Measurements from ENCODE around the gene KLF16.
"Not testable (repeated sequence)": the region's sequence is repeated elsewhere in the genome, so short reads cannot be mapped to it uniquely, and the experiment has no call there.

KLF16 gene

DNA sequence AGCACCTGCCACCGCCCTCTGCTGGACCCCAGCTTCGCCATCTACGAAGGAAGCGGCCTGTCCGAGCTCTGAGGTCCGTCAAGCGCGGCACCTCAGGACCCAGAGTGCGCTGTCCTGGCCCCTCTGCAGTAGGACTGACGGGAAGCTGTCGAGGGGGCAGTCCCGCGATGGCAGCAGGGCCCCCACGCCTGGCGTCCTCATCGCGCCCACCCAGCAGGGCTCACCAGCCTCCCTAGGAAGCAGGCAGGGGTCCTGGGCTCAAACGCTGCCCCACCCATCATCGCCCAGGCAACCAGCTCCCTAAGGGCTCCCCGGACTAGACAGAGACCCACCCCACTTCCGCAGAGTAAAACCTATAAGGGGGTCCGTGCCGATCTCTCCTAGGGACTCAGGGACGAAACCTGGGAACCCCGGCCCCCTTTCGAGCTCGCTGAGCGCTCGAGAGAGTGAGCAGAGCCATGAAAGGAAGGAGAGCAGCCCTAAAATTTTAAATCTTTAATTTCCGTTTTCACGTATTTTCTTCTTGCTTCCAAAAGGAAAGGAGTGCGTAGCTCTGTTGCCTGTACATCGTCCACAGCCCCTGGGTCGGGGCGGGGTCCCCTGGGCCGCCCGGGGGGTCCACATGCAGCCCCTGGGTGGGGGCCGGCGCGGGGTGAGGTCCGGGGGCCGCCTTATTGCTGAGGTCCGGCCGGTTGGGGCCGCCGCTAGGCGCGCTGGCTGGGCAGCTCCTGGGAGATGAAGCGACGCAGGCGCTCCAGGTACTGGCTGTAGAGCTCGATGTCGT lies 13.3 kb upstream of the KLF16 start:
- Histone ChIP-seq H3K27ac (ENCODE audit: low read depth, low read length, severe bottlenecking) (peak overlapping the region; percentile 86), H3K4me1 (ENCODE audit: control insufficient read depth, insufficient read depth, low read length, poor library complexity, severe bottlenecking) (peaks cover 12% of the 10 kb centered on the region), H3K36me3 (ENCODE audit: control insufficient read depth, insufficient read depth, low read length) (peaks cover 26% of the 10 kb centered on the region), H3K4me3 (ENCODE audit: extremely low read depth, insufficient read depth, low read length, poor library complexity, severe bottlenecking) (peak overlapping the region; percentile 71)
- 19 to 29% methylated on average over 15 to 31 of the region's 53 CpGs for WGBS, 2 experiments (ENCODE audit: insufficient coverage in 2 of 2)
- H3K9me3 ChIP-seq (ENCODE audit: control insufficient read depth, low read length), result not testable (repeated sequence)

DNA sequence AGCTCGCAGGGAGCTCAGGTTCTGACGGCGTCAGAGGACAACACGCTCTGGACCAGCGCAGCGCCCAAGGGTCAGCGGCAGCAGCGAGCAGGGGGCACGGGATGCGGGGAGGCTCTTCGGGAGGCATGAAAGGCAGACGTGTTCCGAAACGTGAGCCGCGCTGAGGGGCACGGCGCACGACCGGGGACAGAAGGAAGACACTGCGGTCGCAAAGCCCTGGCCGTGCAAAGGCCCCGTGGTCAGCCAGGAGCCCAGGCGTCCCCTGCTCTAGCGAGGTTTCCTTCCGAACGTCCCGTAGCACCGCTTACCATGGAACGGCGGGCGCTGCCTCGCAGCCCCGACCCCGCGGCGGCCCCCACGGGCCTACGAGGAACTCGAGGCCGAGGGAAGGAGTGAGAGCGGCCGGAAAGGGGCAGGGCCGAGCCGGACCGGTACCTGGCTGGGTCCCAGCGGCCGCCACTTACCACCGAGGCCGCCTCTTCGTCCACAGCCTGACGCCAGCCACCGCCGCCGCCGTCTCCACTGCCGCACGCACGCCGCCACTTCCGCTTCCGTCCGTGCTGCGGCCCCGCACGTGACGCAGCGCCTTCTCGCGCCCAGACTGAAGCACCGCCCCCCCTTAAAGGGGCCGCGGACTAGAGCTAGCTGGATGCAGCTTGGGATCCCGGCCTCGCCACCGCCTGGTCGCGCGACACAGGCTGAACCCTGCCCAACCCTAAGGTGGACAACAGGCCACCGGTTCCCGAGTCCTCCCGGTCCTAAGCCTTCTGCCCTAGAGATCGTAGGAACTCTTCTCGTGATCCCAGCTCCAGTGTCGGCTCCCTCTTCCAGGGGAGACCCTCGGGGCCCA lies 12.5 kb upstream of the KLF16 start:
- 0% methylated on average over 78 to 87 of the region's 87 CpGs for WGBS, 2 experiments (ENCODE audit: insufficient coverage in 2 of 2)
- Histone ChIP-seq H3K27ac (ENCODE audit: low read depth, low read length, severe bottlenecking) (peak overlapping the region; percentile 86), H3K9me3 (ENCODE audit: control insufficient read depth, low read length) (no peaks in the 10 kb centered on the region), H3K4me3 (ENCODE audit: extremely low read depth, insufficient read depth, low read length, poor library complexity, severe bottlenecking) (peak overlapping the region; percentile 71), H3K36me3 (ENCODE audit: control insufficient read depth, insufficient read depth, low read length) (peaks cover 33% of the 10 kb centered on the region), H3K4me1 (ENCODE audit: control insufficient read depth, insufficient read depth, low read length, poor library complexity, severe bottlenecking) (peaks cover 12% of the 10 kb centered on the region)

DNA sequence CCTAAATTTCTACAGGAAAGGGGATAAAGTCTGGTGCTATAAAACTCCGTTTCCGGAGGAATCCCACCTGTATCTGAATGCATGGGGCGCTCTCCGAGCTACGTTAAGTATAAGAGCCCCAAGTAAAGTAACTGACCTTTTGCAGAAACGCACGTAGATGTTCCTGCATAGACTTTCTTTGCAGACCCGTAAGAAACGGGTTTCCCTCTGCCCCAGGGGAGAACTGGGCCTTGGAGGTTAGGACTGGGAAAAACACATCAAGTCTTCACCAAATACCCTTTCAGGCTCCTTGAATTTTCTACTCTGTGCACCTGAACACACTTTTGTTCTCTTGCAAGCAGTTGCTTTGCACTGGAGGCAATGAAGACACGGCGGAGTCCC lies 11.9 kb upstream of the KLF16 start:
- H3K27ac ChIP-seq (ENCODE audit: low read depth, low read length, severe bottlenecking), result peak overlapping the region; percentile 86
- not testable (repeated sequence) for H3K9me3 ChIP-seq (ENCODE audit: control insufficient read depth, low read length)
- H3K4me3 ChIP-seq (ENCODE audit: extremely low read depth, insufficient read depth, low read length, poor library complexity, severe bottlenecking), result peak overlapping the region; percentile 71
- H3K4me1 ChIP-seq (ENCODE audit: control insufficient read depth, insufficient read depth, low read length, poor library complexity, severe bottlenecking), result peaks cover 12% of the 10 kb centered on the region
- WGBS, 2 experiments (ENCODE audit: insufficient coverage in 2 of 2), result 0 to 6% methylated on average over 7 of the region's 11 CpGs
- H3K36me3 ChIP-seq (ENCODE audit: control insufficient read depth, insufficient read depth, low read length), result peaks cover 30% of the 10 kb centered on the region

DNA sequence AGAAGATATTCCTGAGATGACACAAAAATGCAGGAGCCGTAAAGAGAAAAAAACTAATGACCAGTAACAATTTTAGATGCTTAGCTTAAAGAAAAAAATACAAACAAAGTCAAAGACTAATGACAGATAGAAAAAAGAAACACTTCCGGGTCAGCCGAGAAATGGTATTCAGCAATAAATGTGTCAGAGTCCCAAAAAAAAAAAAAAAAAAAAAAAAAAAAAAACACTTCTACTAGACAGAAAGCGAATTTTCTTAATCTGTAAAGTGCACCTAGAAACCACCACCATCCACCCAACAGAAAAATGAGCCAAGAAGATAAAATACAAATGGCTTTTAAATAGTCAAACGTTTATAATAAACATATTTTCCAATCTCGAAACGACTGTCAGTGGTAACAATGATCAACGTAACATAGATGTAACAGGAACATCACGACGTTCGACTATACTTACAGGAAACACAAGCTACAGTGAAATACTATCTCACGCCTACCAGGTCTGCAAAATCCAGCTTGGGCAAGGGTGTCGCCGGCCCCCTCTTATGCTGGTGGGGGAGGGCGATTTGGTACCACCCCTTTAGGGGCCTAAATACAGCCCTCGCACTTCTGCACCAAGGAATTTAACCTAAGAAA lies 11.3 kb upstream of the KLF16 start:
- Histone ChIP-seq H3K9me3 (ENCODE audit: control insufficient read depth, low read length) (no peaks in the 10 kb centered on the region), H3K27ac (ENCODE audit: low read depth, low read length, severe bottlenecking) (no peak overlapping the region), H3K36me3 (ENCODE audit: control insufficient read depth, insufficient read depth, low read length) (peaks cover 30% of the 10 kb centered on the region), H3K4me1 (ENCODE audit: control insufficient read depth, insufficient read depth, low read length, poor library complexity, severe bottlenecking) (peaks cover 12% of the 10 kb centered on the region), H3K4me3 (ENCODE audit: extremely low read depth, insufficient read depth, low read length, poor library complexity, severe bottlenecking) (peak overlapping the region; percentile 71)
- WGBS, 2 experiments (ENCODE audit: insufficient coverage in 2 of 2), result 46 to 50% methylated on average over 6 to 9 of the region's 16 CpGs

DNA sequence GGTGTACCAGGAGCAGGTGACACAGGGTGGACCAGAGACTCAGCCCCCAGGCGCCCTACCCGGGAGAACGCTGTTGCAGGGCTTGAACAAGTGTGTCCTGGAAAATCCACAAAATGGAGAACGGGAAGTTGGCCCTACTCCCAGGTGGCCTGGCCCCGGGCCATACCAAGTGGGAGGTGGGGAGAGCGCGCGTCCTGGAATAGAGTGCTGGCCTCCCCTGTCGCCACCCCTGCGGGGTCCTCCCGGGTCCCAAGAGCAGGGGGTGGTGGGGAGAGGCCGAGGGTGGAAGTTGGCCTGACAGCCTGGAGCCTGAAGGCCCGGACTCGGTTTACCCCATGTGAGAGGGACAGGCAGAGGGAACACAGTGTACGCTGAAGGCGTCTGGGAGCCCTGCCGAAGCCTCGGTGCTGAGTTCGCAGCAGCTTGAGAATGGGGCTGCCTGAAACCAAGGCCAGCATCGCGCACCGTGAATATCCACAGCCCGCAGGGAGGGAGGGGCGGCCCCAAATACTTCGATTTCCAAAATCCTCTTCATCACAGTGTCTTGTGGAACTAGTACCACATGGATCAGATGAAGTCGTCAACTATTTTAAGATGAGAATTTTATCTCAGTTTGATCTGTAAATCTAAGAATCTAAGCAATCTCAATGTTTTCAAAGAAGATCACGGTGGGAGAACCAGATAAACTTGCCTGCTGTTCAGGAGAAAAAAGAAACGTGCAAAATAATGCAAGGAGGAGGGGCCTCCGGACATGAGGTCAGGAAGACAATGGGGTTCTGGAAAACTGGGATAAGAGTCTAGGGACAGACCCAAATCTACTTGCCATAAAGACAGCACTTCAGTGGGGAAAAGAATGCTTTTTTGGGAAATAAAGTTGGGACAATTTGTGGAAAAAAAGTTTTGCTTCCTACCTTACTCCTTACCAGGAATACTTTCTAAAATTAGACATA lies 10.4 kb upstream of the KLF16 start:
- H3K9me3 ChIP-seq (ENCODE audit: control insufficient read depth, low read length), result no peaks in the 10 kb centered on the region
- H3K36me3 ChIP-seq (ENCODE audit: control insufficient read depth, insufficient read depth, low read length), result peaks cover 32% of the 10 kb centered on the region
- 95 to 97% methylated on average over 26 to 29 of the region's 29 CpGs for WGBS, 2 experiments (ENCODE audit: insufficient coverage in 2 of 2)
- H3K4me1 ChIP-seq (ENCODE audit: control insufficient read depth, insufficient read depth, low read length, poor library complexity, severe bottlenecking), result peaks cover 15% of the 10 kb centered on the region
- H3K27ac ChIP-seq (ENCODE audit: low read depth, low read length, severe bottlenecking), result no peak overlapping the region
- peak overlapping the region; percentile 71 for H3K4me3 ChIP-seq (ENCODE audit: extremely low read depth, insufficient read depth, low read length, poor library complexity, severe bottlenecking)

DNA sequence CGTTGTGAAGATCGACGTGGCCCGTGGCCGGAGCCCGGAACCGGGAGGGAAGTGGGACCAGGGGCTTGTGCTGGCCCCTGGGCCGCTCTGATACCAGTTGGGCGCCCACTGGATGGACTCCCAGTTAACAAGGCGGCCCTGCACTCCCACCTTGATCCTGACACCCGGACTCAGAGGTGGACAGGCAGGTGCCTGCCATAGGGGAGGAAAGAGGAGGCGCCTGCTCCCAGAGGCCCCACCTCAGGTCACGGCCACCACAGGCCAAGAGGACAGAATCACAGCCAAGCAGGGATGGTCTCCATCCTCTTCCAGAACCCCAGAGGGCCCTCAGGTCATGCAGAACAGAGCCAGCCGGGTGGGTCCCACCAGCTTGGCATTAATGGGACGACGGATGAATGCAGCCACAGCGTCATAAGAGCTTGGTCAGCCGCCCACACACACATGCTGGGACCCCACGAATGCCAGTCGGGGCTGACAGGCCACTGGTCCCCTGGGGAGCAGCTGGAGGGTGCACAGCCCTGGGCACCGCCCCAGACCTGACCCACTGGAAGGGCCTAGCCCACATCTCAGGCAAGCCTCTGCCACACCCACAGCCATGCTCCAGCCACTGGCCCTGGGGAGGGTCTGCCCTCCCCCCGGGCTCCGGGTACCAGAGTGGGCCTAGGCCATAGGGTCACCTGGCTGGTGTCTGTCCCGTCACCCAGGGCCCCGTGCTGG lies 9.6 kb upstream of the KLF16 start:
- Histone ChIP-seq H3K4me1 (ENCODE audit: control insufficient read depth, insufficient read depth, low read length, poor library complexity, severe bottlenecking) (peaks cover 15% of the 10 kb centered on the region), H3K4me3 (ENCODE audit: extremely low read depth, insufficient read depth, low read length, poor library complexity, severe bottlenecking) (no peak overlapping the region), H3K9me3 (ENCODE audit: control insufficient read depth, low read length) (no peaks in the 10 kb centered on the region), H3K27ac (ENCODE audit: low read depth, low read length, severe bottlenecking) (no peak overlapping the region), H3K36me3 (ENCODE audit: control insufficient read depth, insufficient read depth, low read length) (peaks cover 32% of the 10 kb centered on the region)
- WGBS, 2 experiments (ENCODE audit: insufficient coverage in 2 of 2), result 94 to 95% methylated on average over 24 to 25 of the region's 25 CpGs

DNA sequence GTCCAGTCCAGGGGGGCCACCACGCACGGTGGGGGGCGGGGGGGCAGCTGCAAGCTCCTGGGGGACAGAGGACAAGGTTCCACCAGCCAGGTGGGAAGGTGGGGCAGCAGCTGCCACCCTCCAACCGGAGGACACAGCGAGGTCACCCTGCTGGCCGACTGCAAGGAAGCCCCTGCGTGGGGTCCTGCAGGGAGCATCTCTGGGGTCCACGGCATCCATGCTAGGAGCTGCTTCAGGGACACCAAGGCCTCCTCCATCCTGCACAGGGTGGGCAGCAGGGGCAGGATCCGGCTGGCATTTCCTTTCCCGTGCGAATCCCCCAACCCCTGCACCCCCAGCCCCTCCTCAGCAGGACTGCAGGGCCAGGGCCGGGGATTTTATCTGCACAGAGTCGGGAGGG lies 8.3 kb upstream of the KLF16 start:
- Histone ChIP-seq H3K27ac (ENCODE audit: low read depth, low read length, severe bottlenecking) (no peak overlapping the region), H3K9me3 (ENCODE audit: control insufficient read depth, low read length) (no peaks in the 10 kb centered on the region), H3K4me1 (ENCODE audit: control insufficient read depth, insufficient read depth, low read length, poor library complexity, severe bottlenecking) (peaks cover 13% of the 10 kb centered on the region), H3K4me3 (ENCODE audit: extremely low read depth, insufficient read depth, low read length, poor library complexity, severe bottlenecking) (no peak overlapping the region), H3K36me3 (ENCODE audit: control insufficient read depth, insufficient read depth, low read length) (peaks cover 32% of the 10 kb centered on the region)
- WGBS, 2 experiments (ENCODE audit: insufficient coverage in 2 of 2), result 98% methylated on average over 9 to 10 of the region's 13 CpGs

DNA sequence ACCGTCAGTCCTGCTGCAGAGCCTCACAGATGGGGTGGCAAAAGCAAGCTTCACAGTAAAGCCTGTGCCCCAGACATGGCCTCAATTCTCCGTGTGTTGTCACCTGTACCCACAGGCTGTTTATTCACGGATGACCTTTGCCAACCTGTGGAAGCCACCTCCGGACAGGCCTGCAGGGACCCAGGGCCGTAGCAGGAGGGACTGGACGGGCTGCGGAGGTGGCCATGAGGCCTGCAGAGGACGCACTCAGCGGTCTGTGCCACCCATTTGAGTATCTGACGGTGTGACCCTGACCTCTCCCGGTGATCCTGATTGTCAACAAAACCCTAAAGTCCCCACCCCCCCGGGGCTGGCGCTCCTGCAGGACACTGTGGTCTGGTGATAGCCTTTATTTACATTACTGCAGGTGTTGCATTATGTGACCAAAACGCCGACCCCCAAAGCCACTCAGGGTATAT lies 7.8 kb upstream of the KLF16 start:
- Histone ChIP-seq H3K9me3 (ENCODE audit: control insufficient read depth, low read length) (no peaks in the 10 kb centered on the region), H3K4me3 (ENCODE audit: extremely low read depth, insufficient read depth, low read length, poor library complexity, severe bottlenecking) (no peak overlapping the region), H3K4me1 (ENCODE audit: control insufficient read depth, insufficient read depth, low read length, poor library complexity, severe bottlenecking) (peaks cover 8% of the 10 kb centered on the region), H3K27ac (ENCODE audit: low read depth, low read length, severe bottlenecking) (no peak overlapping the region), H3K36me3 (ENCODE audit: control insufficient read depth, insufficient read depth, low read length) (peaks cover 32% of the 10 kb centered on the region)
- 92 to 95% methylated on average over 7 to 14 of the region's 15 CpGs for WGBS, 2 experiments (ENCODE audit: insufficient coverage in 2 of 2)

DNA sequence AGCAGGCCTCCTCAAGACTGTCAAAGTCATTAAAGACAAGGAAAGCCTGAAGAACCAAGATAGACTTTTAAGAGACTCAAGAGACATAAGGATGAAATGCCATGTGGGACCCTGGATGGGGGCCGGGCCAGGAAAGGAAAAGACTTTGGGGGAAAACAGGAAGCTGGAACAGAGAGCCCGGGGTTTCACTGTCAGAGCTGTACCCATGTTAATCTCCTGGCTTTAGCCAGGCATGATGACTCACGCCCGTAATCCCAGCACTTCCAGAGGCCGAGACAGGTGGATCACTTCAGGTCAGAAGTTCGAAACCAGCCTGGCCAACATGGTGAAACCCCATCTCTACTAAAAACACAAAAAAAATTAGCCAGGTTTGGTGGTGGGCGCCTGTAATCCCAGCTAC lies 5.6 kb upstream of the KLF16 start:
- H3K4me3 ChIP-seq (ENCODE audit: extremely low read depth, insufficient read depth, low read length, poor library complexity, severe bottlenecking), result no peak overlapping the region

More for the DNA sequence above, 5.6 kb upstream of the KLF16 start:
- H3K36me3 ChIP-seq (ENCODE audit: control insufficient read depth, insufficient read depth, low read length), result peaks cover 32% of the 10 kb centered on the region
- H3K9me3 ChIP-seq (ENCODE audit: control insufficient read depth, low read length), result no peaks in the 10 kb centered on the region
- WGBS, 2 experiments (ENCODE audit: insufficient coverage in 2 of 2), result 93 to 96% methylated on average over 7 of the region's 7 CpGs
- H3K4me1 ChIP-seq (ENCODE audit: control insufficient read depth, insufficient read depth, low read length, poor library complexity, severe bottlenecking), result peaks cover 3% of the 10 kb centered on the region
- H3K27ac ChIP-seq (ENCODE audit: low read depth, low read length, severe bottlenecking), result no peak overlapping the region
